Stimulated activated CD8-positive, alpha-beta memory T cell treated with anti-CD3 and anti-CD28 coated beads, Interleukin-12 subunit alpha, Interleukin-12 subunit beta, amount 100 ng/mL, for 4 hours (primary cell): Measurements from ENCODE around the gene TMPRSS6.
"Not testable (repeated sequence)": the region's sequence is repeated elsewhere in the genome, so short reads cannot be mapped to it uniquely, and the experiment has no call there.

ENCODE experiments used
- DNase-seq: peaks from one replicate; pipeline ENCODE4 v3.0.0-alpha.2; 2020; ENCODE audit warnings: low read depth

TMPRSS6 gene

GRCh38 chr22:37088750-37089408 lies 20.6 kb downstream of the TMPRSS6 start:
- no peak for DNase-seq

- DNase-seq: no peak
Measured at GRCh38 chr22:37088108-37088605, 21.4 kb downstream of the TMPRSS6 start.

GRCh38 chr22:37086184-37086583 lies 23.3 kb downstream of the TMPRSS6 start:
- no peak for DNase-seq

- no peak for DNase-seq
Measured at GRCh38 chr22:37084385-37084784, 25.1 kb downstream of the TMPRSS6 start.

- no peak for DNase-seq
Measured at GRCh38 chr22:37083914-37084313, 25.6 kb downstream of the TMPRSS6 start.

- DNase-seq: no peak
Measured at GRCh38 chr22:37082251-37082873, 27.2 kb downstream of the TMPRSS6 start.

- DNase-seq: no peak
Measured at GRCh38 chr22:37080838-37081237, 28.7 kb downstream of the TMPRSS6 start.

GRCh38 chr22:37080438-37080837 lies 29.1 kb downstream of the TMPRSS6 start:
- DNase-seq: no peak

GRCh38 chr22:37079668-37080171 lies 29.8 kb downstream of the TMPRSS6 start:
- peak; percentile 70 for DNase-seq

GRCh38 chr22:37079158-37079557 lies 30.4 kb downstream of the TMPRSS6 start:
- DNase-seq: no peak

- DNase-seq: peak; percentile 71
Measured at GRCh38 chr22:37077802-37078448, 31.6 kb downstream of the TMPRSS6 start.

GRCh38 chr22:37075822-37076433 lies 33.6 kb downstream of the TMPRSS6 start:
- DNase-seq: no peak

- no peak for DNase-seq
Measured at GRCh38 chr22:37075046-37075445, 34.5 kb downstream of the TMPRSS6 start.

GRCh38 chr22:37074537-37074936 lies 35.0 kb downstream of the TMPRSS6 start:
- DNase-seq: no peak

- DNase-seq: no peak
Measured at GRCh38 chr22:37072673-37073072, 36.8 kb downstream of the TMPRSS6 start.

- not testable (repeated sequence) for DNase-seq
Measured at GRCh38 chr22:37071850-37072592, 37.5 kb downstream of the TMPRSS6 start.

- DNase-seq: no peak
Measured at GRCh38 chr22:37070744-37071143, 38.8 kb downstream of the TMPRSS6 start.

GRCh38 chr22:37070334-37070733 lies 39.2 kb downstream of the TMPRSS6 start:
- no peak for DNase-seq

- DNase-seq: no peak
Measured at GRCh38 chr22:37069719-37070118, 39.8 kb downstream of the TMPRSS6 start.

GRCh38 chr22:37069319-37069718 lies 40.2 kb downstream of the TMPRSS6 start:
- no peak for DNase-seq

- no peak for DNase-seq
Measured at GRCh38 chr22:37068859-37069258, 40.7 kb downstream of the TMPRSS6 start.

GRCh38 chr22:37067428-37067827 lies 42.1 kb downstream of the TMPRSS6 start:
- DNase-seq: no peak
